Right forelimb (tissue), 1 donor: Measurements from ENCODE around the gene C4BPA.

Experiments used
- DNase-seq: peaks from one replicate; pipeline ENCODE4 v3.0.0-alpha.2; 2018

C4BPA gene

DNA sequence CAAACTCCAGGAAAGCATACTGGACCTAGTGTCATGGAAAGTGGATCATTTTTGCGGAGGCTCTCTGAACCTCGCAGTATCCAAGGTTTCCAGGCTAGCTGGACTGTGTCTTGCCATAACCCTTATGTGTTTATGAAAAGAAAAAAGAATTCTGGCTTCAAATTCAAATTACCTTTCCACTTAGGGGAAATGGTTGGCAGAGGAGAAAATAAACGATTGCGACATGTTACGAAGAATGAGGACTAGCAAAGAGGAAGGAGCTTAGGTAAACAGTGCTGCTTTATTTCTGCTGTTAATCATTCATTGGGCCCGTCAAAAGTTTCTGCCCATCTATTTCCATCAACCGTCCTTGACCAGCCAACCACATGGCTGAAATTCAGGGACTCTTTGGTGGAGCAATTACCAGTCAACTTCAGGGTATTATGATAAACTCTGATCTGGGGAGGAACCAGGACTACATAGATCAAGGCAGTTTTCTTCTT, at the start of gene C4BPA:
Gene C4BPA (plus strand): TSS at position 342 of the 482 bp plus-strand sequence. CDS start 8,793 bp downstream, outside the sequence.
- DNase-seq: no peak

DNA sequence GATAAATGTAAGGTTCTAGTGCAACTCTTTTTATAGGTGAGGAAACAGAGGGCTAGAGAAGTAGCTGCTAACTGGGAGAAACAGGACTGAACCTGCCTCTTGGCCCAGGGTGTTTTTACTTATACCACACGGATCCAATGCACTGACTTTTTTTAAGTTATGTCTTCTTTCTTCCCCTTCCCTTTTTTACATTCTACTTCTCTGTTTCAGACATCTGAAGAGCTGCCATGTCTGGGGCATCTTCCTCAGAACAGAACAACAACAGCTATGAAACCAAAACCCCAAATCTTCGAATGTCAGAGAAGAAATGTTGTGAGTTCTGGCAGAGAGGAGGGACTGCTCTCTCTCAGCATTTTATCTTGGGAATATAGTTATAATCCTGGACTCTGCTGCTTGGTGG, 49.5 kb upstream of the C4BPA start:
- no peak for DNase-seq

DNA sequence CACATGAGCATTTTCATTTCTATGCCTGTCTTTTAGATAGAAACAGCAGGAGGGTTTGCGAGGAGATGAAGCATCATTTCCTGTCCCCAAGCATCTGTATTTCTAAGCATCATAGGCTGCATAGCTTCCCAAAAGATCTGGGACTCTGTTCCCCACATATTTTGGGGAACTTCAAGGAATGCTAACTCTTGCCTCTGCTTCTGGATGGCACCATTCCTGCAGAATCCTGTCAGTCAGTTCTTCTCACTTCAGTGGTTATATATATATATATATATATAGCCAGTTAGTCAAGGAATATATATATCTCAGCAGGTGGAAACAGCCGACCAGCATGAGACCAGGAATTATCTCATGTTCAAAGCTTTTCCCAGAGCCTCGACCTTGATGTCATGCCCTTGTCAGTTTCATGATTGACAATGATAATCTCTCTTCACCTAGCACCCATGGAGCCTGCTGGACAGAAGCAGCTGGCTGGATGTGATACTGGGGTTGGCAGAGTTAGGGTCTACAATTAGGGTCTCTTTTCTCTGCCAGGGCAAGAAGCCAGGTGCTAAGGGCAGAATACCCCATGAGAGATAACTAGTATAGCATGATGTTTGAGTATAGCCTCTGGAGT, 48.5 kb upstream of the C4BPA start:
- DNase-seq: no peak

DNA sequence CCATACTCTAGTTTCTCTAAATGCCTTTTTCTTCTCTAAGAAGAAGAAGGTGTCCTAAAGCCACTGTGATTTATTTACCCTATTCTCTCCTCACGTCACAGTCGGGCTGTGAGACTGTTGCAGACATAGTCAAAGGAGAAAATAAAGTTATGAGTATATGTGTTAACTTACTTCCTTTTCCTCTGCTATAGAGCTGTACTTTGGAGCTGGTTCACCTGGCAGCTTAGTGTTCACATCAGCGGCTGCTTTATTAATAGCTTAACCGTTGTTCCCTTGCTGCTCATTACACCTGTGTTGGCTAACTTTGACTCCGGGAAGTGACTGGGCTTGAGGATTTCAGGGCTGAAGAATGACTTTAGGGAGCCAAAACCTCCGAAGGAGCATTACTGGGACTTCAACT, 47.4 kb upstream of the C4BPA start:
- no peak for DNase-seq

DNA sequence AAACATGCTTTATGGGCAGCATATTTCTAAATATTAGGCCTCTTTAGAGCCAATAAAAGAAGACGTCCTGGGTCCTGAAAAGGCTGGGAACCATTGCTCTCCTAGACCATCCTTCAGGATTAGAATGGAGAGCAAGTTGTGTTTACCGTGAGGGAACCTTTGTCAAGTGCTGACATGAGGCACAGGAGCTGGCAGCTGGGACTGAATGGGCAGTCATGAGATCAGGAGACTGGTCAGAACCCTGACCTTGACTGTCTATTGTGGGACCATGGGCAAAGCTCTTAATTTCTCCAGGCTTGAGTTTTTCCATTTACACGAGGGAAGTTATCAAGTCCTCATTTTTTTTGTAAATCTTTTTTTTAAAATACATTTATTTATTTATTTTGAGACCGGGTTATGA, 45.8 kb upstream of the C4BPA start:
- DNase-seq: no peak

DNA sequence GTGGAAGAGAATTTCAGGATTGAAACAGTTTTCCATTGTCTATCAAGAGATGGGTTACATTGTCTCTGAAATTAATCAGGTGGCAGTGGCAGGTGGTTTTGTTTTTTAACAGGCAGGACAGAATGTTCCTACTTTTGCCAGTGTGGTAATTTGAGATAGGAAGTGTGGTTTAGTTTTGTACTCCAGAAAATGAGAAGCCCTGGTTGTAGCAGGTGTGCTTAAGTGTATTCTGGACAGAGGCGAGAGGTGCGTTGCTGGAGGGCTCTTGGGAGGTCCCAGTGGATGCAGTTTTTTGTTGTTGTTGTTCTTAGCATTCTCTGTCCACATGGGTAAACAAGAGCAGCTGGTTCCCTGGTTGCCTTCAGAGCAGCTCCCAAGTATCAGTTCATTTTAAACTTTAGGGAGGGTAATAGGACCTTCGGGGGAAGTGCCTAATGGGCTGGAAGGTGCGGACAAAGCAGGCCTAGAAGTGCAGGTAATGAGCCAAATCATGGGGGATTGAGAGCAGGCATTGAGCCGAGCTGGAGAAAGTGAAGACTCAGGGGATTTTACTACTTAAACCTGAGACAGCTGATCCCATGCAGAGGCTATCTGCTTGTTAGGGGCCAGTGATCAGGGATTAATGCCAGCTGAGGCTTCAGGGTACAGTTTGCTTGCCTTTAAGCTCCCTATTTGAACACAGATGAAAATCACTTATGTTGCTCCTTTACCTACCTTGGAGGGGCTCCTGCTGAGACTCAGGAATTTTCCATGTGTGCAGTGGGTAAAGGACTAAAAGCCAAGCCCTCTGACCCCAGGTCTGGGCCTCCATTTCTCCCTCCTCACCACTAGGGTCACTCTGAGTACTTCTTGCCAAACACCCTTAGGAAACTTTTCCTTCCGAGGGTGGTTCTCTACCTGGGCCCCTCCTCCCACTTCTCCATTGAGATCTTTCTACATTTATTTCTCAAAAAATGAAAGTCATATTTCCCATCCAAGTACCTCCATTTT, 44.9 kb upstream of the C4BPA start:
- DNase-seq: no peak

DNA sequence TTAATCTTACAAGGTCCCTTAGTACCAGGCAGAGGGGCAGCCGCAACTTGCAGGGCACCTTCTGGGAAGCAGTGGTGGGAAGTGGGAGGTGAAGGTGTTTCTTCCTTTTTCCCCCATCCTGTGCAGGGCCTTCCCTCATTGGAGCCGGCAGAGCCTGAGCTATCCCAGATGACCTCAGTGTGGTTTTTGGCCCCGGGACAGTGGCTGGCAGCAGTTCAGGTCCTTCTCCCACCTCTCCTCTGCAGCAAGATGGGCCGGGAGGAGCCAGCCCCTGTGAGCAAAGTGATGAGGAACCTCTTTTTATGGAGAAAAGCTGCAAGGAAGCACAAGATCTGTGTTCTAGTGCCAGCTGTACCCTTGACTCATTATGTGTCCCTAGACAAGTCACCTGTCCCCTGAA, 44.2 kb upstream of the C4BPA start:
- DNase-seq: no peak

DNA sequence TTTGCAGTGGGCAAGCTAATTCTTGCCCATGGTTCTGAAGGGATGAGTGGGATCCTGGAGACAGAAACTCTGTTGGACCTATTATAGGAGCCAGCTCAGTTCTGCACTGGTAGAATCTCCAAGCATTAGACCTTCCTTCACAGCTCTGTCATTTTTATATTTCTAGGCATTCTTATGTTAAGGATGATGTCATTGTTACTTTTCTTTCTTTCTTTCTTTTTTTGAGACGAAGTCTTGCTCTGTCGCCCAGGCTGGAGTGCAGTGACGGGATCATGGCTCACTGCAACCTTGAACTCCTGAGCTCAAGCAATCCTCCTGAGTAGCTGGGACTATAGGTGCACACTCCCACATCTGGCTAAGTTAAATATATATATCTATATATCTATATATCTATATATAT, 43.4 kb upstream of the C4BPA start:
- no peak for DNase-seq

GRCh38 chr1:207062058-207062457, 42.0 kb upstream of the C4BPA start:
- no peak for DNase-seq

DNA sequence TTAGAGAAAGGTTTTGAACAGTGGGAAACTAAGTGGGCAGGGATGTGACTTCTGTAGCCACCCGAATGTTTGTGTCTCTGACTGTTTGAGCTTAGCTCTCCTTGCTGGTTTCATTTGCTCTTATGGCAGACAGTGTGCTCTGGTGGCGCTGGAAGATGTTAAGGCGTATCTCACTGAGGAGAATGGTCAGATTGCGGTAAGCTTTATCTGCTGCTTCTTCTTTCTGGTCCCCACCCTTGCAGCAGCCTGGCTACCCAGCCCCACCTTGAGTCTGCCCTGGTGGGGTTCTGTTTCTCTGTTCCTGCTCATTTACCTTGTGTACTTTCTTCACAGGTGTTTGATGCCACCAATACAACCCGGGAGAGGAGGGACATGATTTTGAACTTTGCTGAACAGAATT, 41.0 kb upstream of the C4BPA start:
- no peak for DNase-seq

DNA sequence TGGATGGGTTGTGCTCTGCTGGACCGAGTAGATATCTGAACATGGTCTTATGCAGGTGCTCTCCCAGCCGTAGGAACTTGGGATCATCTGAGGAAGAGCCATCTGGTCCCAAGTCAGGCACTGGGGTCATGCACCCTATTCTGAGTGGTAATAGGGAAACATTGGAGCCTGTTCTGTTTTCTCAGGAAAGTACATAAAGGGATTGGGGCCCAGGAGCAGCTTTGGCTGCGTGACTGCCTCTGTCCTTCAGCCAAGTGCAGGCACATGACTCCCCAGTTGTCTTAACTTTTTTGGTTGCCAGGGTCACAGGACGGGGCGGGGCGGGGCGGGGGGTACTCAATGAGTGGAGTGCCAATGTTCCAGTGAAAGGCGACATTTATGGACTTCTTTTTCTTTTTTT, 39.5 kb upstream of the C4BPA start:
- DNase-seq: no peak

DNA sequence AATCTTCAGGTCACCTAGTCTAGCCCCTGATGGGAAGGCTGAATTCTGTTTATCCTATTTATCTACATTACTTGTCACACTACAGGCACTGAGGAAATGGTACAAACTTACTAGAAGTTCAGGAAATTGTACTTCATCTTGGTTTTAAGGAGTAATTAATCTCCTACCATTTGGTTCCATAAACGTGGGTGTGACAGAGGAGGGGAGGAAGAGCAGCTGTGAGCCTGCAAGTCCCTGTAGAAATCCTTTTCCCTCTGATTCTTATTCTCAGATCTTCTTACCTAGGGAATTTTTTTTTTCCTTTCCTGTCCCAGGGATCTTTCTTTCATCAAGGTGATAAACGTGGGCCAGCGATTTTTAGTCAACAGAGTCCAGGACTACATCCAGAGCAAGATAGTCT, 36.8 kb upstream of the C4BPA start:
- DNase-seq: no peak

- no peak for DNase-seq
Measured at GRCh38 chr1:207067665-207068064, 36.4 kb upstream of the C4BPA start.

DNA sequence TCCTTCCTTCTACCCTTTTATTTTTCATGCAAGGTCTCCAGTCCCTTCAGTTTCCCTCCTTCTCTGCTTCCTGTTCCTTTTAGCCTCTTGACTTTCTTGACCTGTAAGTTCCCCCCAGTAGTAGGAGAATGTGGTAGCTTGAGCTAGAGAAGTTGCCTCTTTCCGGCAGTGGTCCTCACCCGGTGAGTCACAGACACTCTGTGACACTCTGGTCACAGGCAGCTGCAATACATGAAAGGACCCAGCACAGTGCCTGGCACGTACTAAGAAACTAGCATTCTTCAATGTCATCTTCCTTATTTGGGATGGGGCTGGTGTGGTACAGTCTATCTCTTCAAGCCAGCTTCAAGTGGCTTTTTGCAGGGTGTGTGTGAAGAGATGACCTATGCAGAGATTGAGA, 35.0 kb upstream of the C4BPA start:
- no peak for DNase-seq

GRCh38 chr1:207069858-207070506, 34.1 kb upstream of the C4BPA start:
- DNase-seq: no peak

DNA sequence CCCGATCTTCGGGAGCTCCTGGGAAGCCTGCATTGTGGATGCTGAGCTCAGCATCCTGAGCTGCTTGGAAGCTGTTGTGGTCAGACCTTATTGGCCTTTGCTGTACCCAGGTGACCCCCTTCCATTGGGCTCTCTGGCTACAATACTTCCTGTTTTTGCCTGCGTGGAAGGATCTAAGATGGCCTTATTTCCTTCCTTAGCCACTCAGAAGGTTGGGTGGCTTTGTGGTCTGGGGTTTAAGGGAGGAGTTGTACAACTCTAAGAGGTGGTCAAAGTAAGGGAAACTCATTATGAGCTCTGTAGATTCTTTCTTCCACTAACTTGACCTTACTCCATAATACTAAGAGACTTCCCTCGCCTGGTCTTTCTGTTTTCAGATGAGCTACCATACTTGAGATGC, 33.2 kb upstream of the C4BPA start:
- DNase-seq: no peak

- DNase-seq: no peak
Measured at GRCh38 chr1:207071426-207071825, 32.6 kb upstream of the C4BPA start.

- no peak for DNase-seq
Measured at GRCh38 chr1:207072233-207072632, 31.8 kb upstream of the C4BPA start.

DNA sequence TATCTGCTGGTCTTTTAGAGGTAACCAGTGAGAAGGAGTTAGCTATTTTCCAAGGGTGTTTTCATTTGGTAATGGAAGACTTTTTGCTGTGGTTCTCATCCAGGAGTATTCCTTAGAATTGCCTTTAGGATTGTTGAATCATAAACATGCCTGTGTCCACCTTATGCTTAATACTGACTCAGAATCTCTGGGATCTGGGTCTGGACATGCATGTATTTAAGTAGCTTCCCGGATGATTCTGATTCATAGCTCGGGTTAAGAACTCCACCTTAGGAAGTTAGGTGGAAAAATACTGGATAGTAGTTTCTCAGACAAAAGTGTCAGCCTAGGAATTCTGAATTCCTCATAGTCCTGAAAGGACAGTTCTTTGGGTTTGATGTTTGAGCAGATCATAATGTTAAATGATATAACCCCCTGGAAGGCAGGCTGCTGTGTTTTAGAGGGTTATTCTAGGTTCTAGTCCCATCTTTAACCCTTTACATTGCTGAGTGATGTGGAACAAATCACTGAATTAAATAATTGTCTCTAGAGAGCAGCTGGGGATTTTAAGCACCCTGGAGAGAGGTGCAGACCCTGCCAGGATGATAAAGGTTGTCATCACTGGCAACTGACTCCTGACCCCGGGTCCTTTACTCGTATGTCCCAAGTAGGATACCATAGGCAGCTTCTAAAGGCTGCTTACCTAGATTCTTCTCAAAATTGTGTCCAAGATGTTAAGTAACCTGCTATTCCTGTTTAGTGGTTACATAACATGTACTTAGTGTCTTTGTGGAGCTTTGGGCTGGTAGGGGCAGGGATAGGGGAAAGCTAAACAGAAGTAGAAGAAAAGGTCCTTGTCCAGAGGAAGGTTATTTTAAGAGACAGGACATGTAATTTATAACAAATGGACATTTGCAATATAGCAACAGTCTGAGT, 29.9 kb upstream of the C4BPA start:
- DNase-seq: no peak

DNA sequence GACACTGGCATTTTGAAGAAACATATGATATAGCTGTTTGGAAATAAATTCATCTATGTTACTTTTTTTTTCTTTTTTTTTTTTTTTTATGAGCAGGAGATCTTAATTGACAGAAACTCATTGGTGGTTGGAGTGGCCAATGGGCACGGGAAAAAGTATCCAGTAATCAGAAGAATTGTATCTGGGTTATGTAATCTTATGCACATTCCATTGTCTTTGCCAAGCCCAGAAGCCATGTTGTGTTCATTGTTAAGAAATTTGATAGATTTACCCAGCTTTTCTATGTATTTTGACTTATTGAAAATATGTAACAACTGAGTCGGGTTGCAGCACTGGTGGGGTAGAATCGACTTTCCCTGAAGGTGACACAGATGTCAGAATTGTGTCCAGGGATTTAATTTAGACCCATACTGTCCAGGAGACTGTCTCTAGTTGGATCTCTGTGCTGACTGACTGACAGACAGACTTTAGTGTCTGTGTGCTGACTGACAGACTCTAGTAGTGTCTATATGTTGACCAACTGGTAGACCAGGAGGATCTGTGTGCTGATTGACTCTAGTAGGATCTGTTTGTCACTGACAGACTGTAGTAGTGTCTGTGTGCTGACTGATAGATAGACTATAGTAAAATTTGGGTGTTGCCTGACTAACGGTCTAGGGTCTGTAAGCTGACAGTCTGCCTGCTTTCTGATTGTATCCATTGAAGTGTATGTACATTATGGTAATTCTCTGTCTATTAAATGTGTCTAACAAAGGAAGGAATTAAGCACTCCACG, 27.7 kb upstream of the C4BPA start:
- DNase-seq: no peak

- no peak for DNase-seq
Measured at GRCh38 chr1:207077012-207077411, 27.0 kb upstream of the C4BPA start.
